Fibroblast of lung (primary cell): Measurements from ENCODE around the gene CFAP206. TPM values are rescaled to one million over a fixed set of nuclear protein-coding genes. Genes with fewer than 3 reads are reported as not detected.

Experiments
- DNase-seq, 2 donors: peaks; one replicate each; pipeline versions ENCODE4 v3.0.0 to v3.0.0-alpha.2; 2010; ENCODE audit warnings: low read depth in 2 of 2
- H2AFZ ChIP-seq: 2 replicates; pipeline ENCODE4 v1.5.1; 2012; ENCODE audit warnings: low read length, control low read depth, inconsistent platforms
- H3K27ac ChIP-seq: 2 replicates; pipeline ENCODE4 v1.5.1; 2011; ENCODE audit warnings: low read length, control low read depth; ENCODE audit not compliant: insufficient read depth
- H3K27me3 ChIP-seq: 2 replicates; pipeline ENCODE4 v1.5.1; 2011; ENCODE audit warnings: mild to moderate bottlenecking, low read length; ENCODE audit not compliant: control insufficient read depth, insufficient read depth
- H3K36me3 ChIP-seq: 2 replicates; pipeline ENCODE4 v1.5.1; 2011; ENCODE audit warnings: low read length; ENCODE audit not compliant: control insufficient read depth, insufficient read depth
- H3K4me1 ChIP-seq: 2 replicates; pipeline ENCODE4 v1.5.1; 2011; ENCODE audit warnings: low read length; ENCODE audit not compliant: control insufficient read depth, insufficient read depth; ENCODE audit errors: extremely low read depth
- H3K4me2 ChIP-seq: 2 replicates; pipeline ENCODE4 v1.5.1; 2011; ENCODE audit warnings: low read length, control low read depth; ENCODE audit not compliant: insufficient read depth; ENCODE audit errors: extremely low read depth
- H3K4me3 ChIP-seq, 4 experiments: fragments of 200-600 bp in 1 of 4; sonication (generic) in 1 of 4; replicated peaks in 1 of 4; 2 replicates each; pipeline ENCODE4 v1.5.1; 2011 to 2016; ENCODE audit warnings: low read length in 4 of 4, low read depth in 3 of 4, mild to moderate bottlenecking in 3 of 4, control low read depth in 2 of 4, inconsistent platforms in 1 of 4, mixed read lengths in 1 of 4; ENCODE audit not compliant: insufficient read depth in 1 of 4; ENCODE audit errors: control extremely low read depth in 1 of 4
- H3K79me2 ChIP-seq: 2 replicates; pipeline ENCODE4 v1.5.1; 2012; ENCODE audit warnings: mild to moderate bottlenecking, low read length, inconsistent platforms; ENCODE audit not compliant: control insufficient read depth, insufficient read depth
- H3K9ac ChIP-seq: 2 replicates; pipeline ENCODE4 v1.5.1; 2011; ENCODE audit warnings: mild to moderate bottlenecking, low read length, control low read depth; ENCODE audit not compliant: insufficient read depth
- H3K9me3 ChIP-seq: 2 replicates; pipeline ENCODE4 v1.5.1; 2012; ENCODE audit warnings: low read depth, low read length; ENCODE audit not compliant: control insufficient read depth, insufficient read depth
- H4K20me1 ChIP-seq: 2 replicates; pipeline ENCODE4 v1.5.1; 2011; ENCODE audit warnings: low read length; ENCODE audit not compliant: control insufficient read depth, insufficient read depth; ENCODE audit errors: extremely low read depth
- CTCF ChIP-seq, 2 donors: IDR thresholded peaks in 1 of 2; conservative IDR thresholded peaks in 1 of 2; 1 replicate in 1 of 2; 2 replicates in 1 of 2; pipeline ENCODE4 v1.5.1; 2011 to 2012; ENCODE audit warnings: low read length in 2 of 2, control low read depth in 1 of 2, inconsistent platforms in 1 of 2, low read depth in 1 of 2, mild to moderate bottlenecking in 1 of 2
- EZH2 ChIP-seq: IDR thresholded peaks from 2 replicates; pipeline ENCODE4 v1.5.1; 2012; ENCODE audit warnings: low read length, control low read depth, mild to moderate bottlenecking; ENCODE audit errors: missing control alignments
- polyA plus RNA-seq, 2 donors: library from polyadenylated mRNA; depleted of rRNA in 1 of 2; stranded (reverse) in 1 of 2; unstranded in 1 of 2; fragments of >200 nt; gene quantifications; 2 replicates each; pipeline ENCODE4 v1.2.1, GENCODE V29; 2011 to 2012; ENCODE audit warnings: missing spikeins in 1 of 2
- total RNA-seq: library from RNA; depleted of rRNA; stranded (reverse); fragments of >200 nt; gene quantifications from 2 replicates; pipeline ENCODE4 v1.2.1, GENCODE V29; 2014

CFAP206 gene
- total and polyA plus RNA-seq, 2 donors (not counting 1 experiment from before 2014, with no cell fraction given): under 0.01 to 0.26 TPM

GRCh38 chr6:87482366-87482765, 74.6 kb downstream of the CFAP206 start:
- H3K4me3 ChIP-seq: no peak overlapping the region
- H3K4me2 ChIP-seq: no peak overlapping the region
- no peak overlapping the region for H3K27ac ChIP-seq
- no peak for DNase-seq
- no peak for TF ChIP-seq CTCF (conservative IDR thresholded peaks at IDR 0.05 in 1 of 2, IDR thresholded peaks at IDR 0.05 in 1 of 2; ENCODE audit: low read depth in 1 of 2, low read length in 2 of 2)
- no peak for TF ChIP-seq EZH2
- peaks cover 1% of the 10 kb centered on the region for H3K36me3 ChIP-seq
- no peaks in the 10 kb centered on the region for H4K20me1 ChIP-seq
- no peaks in the 10 kb centered on the region for H3K9me3 ChIP-seq
- no peaks in the 10 kb centered on the region for H3K4me1 ChIP-seq
- H2AFZ ChIP-seq: no peak overlapping the region
- H3K27me3 ChIP-seq: no peaks in the 10 kb centered on the region
- no peak overlapping the region for H3K9ac ChIP-seq
- no peaks in the 10 kb centered on the region for H3K79me2 ChIP-seq

GRCh38 chr6:87483929-87484328, 76.2 kb downstream of the CFAP206 start:
- Histone ChIP-seq H4K20me1 (no peaks in the 10 kb centered on the region), H2AFZ (no peak overlapping the region), H3K79me2 (no peaks in the 10 kb centered on the region), H3K9me3 (no peaks in the 10 kb centered on the region), H3K4me2 (no peak overlapping the region), H3K9ac (no peak overlapping the region), H3K4me1 (no peaks in the 10 kb centered on the region), H3K27me3 (no peaks in the 10 kb centered on the region), H3K4me3 (no peak overlapping the region), H3K27ac (no peak overlapping the region), H3K36me3 (peaks cover 1% of the 10 kb centered on the region)
- TF ChIP-seq EZH2: no peak
- TF ChIP-seq CTCF (conservative IDR thresholded peaks at IDR 0.05 in 1 of 2, IDR thresholded peaks at IDR 0.05 in 1 of 2; ENCODE audit: low read depth in 1 of 2, low read length in 2 of 2): no peak
- peak; percentile 15 to 67 for DNase-seq

GRCh38 chr6:87484491-87484890, 76.7 kb downstream of the CFAP206 start:
- Histone ChIP-seq H3K27me3 (no peaks in the 10 kb centered on the region), H3K9ac (no peak overlapping the region), H3K9me3 (no peaks in the 10 kb centered on the region), H3K4me3 (no peak overlapping the region), H3K27ac (no peak overlapping the region), H3K36me3 (peaks cover 1% of the 10 kb centered on the region), H3K4me2 (no peak overlapping the region), H4K20me1 (no peaks in the 10 kb centered on the region), H2AFZ (no peak overlapping the region), H3K79me2 (no peaks in the 10 kb centered on the region), H3K4me1 (no peaks in the 10 kb centered on the region)
- TF ChIP-seq EZH2 (no peak), CTCF (conservative IDR thresholded peaks at IDR 0.05 in 1 of 2, IDR thresholded peaks at IDR 0.05 in 1 of 2; ENCODE audit: low read depth in 1 of 2, low read length in 2 of 2) (no peak)
- no peak for DNase-seq
